CD1c-positive myeloid dendritic cell (primary cell): ENCODE measurements around the gene TMSB10.

Experiments used
- DNase-seq: peaks from one replicate; pipeline ENCODE4 v3.0.0-alpha.2; 2016; ENCODE audit errors: extremely low spot score

Gene TMSB10

DNA sequence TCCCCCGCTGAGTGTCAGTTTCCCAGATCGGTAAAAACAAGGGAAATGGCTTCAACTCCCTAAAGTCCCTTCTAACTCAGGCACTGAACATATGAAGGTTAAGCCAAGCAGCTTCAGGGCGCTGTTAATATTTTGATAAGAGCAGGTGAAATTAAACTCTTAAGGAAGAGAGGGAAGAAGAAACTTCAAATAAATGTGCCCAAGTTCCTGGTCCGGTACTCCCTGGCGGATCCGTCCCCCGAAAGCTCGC, 25.1 kb upstream of the TMSB10 start:
- DNase-seq = no peak

DNA sequence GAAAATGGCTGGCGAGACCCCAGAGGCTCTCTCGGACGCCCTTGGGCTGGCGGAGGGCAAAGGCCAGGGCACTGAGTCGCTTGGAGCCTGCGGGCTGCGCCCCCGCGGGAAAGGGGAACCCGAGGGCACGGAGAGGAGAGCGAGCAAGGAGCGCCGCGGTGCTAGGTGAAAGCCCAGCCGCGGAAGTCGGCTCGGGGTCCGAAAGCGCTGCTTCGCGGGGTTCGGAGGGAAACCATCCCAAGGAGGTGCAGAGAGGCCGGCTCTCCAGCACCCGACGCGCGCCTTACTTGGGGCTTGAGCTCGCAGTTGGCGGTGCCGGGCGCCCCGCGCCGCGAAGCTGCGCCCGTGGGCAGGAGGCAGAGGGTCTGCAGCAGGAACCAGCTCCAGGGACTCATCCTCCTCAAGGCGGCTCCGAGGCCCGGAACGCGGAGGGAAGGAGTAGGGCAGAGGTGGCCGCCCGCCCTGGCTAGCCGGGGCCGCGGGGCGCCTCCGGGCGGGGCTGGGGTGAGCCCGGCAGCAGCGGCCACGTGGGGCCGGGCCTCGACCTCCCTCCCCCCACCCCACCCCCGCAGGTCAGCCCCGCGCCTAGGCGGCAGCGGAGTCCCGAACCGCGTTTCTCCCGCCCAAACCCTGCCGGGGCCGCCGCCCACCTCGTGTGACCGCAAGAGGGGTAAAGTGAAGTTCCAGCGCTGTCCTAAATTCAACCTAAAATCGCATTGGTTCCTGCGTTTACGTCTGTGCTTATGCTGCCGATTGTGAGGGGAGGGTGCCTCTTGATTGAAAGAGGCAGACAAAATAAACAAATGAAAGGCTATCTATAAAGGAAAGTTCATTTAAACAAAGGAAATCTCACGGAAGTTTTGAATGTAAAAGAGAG, 24.6 kb upstream of the TMSB10 start, which contains the start of gene TRABD2A:
Gene TRABD2A (minus strand): TSS at position 440 of the 877 bp plus-strand sequence. CDS start 45 bp downstream, at position 395.
- DNase-seq = peak; percentile 73

DNA sequence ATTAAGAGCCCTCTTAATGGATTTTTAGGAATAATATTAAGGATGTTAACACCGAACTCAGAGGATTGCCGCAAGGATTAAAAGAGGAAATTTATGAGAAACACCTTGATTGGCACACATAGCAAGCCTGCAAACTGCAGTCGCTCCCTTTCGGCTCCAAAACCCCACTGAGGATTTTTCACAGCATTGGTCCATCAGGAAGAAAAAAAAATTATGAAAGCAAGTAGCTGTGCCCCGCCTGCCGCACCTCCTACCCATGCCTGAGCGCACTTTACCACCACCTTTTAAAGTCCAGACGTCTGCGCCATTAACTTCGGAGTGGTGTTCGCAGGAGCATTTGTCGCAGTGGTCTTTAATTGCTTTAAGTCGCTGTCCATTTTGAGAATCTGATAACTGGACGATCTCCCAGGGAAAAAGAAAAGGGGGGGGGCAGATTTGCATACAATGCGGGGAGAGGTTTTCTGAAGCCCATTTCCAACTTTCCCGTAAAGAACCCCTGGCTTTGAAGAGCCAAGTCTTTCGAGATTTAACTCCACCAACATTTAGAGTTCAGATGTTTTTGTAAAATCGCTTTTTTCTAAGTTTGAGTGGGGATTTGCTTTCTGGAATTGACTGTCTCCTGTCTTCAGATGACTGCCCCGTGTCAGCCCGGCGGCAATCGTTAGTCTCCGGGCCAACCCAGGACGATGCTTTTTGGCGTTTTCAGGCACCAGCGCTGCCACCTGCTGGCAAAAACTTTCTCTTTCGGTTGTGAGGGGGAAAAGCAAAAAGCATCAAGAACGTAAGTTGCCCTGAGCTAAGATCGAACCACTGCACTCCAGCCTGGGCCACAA, 23.7 kb upstream of the TMSB10 start:
- peak; percentile 87 for DNase-seq

DNA sequence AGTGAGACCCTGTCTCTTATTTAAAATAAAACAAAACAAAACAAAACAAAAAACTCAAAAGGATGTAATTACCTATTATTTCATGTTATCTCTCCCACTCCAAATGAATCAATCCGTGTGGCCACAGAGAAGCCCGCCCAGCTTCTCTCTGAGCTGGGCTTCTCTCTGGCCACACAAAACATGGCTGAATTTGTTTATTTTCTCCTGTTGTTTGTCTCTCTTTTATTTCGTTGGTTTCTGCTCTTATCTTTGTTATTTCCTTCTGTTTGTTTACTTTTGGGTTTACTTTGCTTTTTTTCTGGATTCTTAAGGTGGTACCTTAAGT, 23.1 kb upstream of the TMSB10 start:
- no peak for DNase-seq

DNA sequence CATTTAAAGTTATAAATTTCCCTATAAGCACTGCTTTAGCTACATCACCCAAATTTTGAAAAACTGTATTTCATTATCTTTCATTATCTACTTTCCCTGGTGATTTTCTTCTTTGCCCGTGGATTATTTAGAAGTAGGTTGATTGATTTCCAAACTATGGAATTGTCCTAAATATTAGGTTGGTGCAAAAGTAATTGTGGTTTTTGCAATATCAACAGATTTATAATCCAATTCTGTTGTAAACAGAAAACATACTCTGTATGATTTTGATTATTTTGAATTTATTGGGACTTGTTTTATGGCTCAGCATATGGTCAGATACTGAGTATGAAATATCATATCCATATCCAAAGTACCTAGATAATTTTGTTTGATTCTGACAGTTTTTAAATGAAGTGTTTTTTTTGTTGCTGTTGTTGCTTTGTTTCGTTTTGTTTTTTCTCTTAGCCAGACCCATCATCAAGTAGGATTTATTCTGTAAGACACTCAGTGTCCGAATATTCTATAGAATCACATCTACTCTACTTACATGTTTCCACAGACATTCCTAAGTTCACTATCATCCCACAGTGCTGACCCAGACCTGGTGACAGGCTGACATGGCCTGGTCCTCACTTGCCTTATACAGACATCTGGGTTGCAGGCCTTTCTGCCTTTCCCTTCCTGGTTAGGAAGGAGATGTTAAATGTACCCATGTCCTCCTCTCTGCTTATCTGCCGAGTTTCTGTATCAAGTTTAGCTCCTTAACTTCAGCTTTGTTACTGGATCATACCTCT, 22.5 kb upstream of the TMSB10 start:
- no peak for DNase-seq

DNA sequence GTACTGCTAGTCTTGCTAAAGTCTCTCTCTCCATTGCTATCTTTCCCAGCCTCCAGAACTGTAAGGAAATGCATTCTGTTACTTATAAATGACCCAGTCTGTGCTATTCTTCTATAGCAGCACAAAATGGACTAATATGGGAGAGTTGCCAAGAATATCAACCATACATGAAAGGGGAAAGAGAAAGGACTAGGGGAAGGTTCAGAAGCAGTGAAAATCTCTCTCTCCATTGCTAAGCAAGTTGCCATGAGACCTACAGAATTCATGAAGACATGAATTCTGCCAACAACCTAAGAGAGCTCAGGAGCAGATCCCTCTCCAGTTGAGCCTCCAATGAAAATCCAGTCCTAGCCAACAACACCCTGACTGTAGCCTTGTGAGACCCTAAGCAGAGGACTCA, 21.0 kb upstream of the TMSB10 start:
- DNase-seq = no peak

DNA sequence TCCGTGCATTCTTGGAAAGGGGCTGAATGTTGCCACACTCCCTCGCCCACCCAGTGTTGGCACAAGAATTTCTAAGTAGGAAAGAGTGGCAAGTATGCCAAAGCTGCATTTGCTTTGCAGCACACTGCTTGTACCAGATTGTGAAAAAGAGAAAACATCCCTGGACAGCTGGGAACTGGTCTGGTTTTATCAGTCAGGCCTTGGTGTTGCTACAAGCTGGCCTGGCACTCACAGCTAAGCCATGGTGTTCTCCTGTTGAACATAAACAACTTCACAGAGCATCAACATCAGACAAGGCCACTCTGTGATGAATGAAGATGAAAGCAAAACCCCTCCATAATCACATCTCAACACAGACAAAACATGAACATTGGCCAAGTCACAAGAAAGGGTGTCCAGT, 20.3 kb upstream of the TMSB10 start:
- no peak for DNase-seq

DNA sequence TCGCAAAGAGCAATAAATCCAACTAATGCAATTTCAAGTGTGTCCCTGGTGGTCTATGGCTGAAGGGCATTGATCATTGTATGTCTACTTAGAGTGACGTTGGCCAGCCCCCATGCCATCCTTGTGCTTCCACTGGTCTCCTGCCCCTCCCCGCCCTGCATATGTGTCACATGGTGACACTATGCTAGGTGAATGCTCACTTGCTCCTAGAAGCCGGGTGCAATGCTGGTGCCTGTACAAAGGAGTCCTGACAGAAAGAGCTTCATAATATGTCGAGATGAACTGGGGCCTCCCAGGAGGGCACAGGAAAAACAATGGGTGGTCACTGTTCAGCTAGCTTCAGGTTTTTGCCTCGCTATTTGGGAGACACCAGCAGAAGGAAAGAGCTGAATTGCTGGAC, 18.7 kb upstream of the TMSB10 start:
- DNase-seq = no peak

DNA sequence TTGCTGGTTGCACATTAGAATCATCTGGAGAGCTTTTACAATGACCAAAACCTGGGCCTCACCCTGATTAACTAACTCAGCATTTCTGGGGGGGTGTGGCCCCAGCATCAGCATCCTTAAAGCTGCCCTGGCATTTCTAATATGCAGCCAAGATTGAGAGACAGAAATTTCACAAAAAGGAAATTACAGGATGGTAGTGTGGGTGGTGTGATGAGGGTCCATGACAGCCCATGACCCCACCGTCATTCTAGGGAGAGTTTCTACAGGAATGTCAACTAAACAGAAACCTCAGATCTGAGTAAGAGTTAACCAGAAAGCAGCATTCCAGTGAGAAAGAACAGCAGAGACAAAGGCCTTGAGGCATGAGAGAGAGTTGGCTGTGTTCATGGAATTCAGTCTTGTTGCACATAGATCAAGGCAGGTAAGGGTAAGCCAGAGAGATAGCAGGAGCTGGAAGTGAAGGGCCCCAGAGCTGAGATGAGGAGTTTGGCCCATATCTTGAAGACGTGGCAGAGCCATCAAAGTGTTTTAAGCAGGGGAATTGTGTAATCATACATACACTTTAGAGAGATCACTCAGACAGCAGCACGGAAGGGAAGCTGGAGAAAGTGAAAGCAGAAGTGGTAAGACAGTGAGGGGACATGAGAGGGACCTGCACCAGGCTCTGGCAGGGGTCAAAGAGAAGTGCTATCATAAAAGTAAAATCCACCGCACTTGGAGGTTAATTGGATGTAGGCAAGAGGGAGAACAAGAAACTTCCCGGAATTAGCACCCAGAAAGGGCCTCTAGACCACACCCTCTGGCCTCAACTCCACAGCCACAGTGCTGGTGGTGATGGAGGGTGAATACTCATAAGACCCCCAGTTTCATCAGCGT, 16.8 kb upstream of the TMSB10 start:
- peak; percentile 84 for DNase-seq

DNA sequence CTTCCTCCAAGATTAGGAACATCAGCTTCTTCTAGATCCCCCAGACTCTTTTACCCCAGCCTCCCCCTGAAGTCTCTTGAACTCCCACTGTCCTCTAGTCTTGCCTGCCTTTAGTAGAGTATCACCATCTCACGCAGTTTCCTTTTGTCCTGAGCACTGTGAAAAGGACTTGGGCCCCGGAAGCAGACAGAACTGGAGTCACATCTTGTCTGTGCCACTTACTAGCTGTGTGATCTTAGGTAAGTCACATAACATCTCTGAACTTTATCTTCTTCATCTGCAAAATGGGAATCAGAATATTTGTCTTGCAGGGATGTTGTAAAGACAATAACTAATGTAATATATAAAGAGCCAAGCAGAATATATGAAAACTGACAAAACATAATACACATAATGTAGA, 16.1 kb upstream of the TMSB10 start:
- no peak for DNase-seq

DNA sequence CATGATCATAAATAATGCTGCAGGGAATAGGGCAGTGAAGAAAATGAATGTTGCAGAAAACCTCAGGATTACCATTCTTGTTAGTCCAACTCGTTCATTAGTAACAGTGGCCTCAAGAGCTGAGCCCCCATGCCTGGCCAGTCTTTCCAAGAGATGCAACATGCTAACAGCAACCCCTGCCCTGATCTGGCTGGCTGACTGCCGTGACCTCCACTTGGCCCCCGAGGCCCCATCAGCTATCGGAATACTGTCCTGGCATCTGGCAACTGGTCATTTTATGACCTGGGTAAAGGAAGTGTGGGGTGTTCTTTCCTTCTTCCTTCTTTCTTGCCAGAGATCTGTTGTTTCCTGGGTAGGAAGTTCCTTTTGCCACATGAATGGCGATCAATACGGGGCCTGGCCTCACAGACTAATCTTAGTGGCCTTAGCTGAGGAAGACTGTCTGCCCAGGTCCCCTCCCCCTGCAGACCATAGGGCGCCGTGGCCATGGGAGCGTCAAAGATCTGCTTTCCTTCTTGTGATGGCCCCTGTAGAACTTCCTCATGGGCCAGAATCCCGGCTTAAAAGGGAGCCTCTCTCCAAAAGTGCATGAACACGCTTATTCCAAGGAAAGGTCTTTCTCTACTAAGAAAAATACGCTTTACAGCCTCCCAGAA, 14.0 kb upstream of the TMSB10 start:
- no peak for DNase-seq

DNA sequence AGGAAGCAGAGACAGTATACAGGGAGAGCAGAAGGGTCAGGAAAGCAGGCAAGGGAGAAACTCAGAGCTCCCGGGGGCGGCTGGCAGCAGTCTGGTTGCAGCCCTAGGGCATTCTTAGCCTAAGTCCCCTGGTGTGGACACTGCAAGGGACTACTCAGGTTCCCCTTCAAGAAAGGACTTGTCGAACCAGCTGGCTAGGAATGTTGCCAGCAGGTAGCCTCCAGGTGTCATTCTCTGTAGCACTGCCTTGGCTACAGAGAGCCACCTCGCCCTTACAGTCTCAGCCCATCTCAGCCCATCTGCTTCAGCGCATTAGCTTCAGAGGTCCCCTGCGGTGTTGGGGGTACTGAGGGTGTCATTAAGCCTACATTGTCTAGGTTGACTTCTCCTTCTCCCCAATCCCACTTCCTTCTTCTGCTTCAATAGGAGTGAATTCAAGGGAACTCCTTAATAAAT, 11.3 kb upstream of the TMSB10 start:
- peak; percentile 42 for DNase-seq

DNA sequence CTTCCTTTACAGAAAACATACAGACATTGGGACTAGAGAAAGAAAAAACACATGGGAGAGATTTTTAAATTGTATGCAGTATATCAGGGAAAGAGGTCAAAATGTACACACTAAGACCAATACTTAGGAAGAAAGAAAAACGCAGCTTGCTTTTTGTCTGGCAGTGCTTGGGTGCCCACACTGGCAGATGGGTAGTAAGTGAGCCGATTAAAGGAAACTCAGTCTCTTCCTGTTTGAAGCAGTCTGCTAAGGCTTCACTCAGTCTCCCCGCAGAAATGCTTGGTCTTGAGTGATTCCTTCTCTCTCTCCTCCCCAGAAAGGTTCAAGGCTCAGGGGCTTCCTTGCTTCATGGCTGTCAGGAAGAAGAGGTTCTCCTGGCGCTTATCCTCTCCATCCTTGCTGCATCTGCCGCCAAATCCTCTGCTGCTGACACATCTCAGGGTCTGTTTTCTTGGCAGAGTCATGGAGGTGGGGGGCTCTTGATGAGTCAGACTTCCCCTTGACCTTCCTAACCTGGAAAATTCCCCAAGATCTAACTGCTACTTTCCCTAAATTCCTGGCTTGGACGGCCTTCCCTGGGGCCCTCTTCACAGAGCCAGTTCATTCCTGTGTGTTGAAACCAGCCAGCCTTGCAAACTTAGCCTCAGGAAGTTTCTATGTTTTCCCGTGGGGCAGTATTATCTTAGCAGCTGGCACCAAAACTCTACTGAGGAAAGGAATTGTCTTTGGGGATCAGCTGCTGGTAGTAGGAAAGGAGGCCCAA, 10.5 kb upstream of the TMSB10 start:
- DNase-seq = peak; percentile 39

DNA sequence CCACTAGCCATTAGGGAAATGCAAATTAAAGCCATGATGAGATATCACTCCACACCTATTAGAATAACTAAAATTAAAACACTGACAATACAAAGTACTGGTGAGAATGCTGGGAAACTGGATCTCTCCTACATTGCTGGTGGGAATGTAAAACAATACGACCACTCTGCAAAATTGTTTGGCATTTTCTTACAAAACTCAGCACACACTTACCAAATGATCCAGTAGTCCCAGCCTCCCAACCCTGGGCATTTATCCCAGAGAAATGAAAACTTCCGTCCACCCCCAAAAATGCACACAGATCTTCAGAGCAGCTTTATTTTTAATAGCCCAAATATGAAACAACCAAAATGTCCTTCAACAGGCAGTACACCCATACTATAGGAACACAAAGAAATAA, 8.9 kb upstream of the TMSB10 start:
- no peak for DNase-seq

DNA sequence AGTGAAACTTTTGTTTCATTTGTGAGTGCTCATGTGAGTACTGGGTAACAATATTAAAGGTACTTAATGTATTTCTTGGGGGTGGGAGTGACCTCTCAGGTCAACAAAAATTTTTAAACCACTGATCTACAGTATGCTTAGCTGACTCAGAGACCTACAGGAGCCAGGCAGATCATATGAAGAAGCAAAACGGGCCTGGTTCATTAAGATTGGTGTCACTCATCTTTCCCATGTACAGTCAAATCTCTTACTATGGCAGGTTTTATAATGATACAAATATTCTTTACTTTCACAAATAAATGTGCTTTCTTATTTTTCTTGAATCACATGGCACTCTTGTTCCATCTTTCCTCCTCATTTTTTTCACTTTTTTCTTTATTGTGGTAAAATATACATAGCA, 7.7 kb upstream of the TMSB10 start:
- no peak for DNase-seq

DNA sequence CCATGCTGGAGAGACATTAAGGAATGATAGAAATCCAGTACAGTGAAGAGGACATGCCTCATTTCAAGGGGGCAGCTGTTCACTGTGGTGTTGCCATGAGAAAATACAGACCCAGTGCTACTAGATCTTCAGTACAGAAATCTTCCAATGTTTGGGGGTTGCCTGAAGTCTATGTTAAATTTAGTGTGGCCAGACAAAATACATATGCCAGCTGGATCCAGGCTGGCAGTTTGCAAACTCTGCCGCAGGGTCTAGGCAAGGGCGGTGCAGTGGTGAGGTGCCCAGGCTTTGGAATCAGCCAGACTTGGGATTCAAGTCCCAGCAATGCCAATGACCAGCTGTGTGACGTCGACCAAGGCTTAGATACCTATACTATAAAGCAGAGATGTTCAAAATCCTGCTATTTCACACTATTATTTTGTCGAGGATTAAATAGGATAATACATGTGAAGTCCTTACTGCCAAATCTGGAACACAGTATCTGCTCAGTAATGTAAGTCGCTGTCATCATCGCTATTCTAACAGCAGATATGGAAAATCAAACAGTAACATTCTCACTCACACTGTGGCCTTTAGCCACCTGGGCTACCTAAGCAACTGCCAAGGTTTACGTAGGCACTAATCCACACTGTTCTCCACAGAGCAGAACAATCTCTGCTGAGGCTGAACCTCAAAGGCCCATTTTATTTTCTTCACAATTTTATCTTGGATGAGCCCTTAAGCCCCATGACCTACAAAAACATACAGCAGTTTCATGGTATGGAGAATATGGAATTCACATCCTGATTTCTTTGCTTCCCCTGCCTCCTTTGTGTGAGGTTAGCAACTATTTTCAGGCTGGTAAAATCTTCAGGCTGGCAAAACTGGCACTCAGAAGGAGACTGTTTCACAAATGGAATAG, 5.9 kb upstream of the TMSB10 start:
- no peak for DNase-seq

DNA sequence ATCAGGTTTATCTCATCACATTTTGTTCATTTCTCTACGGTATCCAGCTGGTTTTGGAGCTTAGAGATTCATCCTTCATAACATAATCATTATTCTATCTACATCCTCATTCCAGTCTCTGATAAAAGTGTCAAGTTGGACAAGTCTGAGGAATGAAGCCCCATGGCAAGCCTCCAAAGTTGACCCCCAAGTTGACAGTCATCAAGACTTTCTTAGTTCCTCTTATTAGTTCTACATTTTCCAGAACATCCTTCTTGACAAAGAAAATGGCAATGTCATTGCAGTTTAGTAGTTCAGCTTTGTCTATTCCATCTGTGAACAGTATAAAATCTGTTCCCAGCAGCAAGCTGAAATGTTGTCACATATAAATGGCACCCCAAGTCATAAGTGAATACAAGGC, 4.5 kb upstream of the TMSB10 start:
- DNase-seq = peak; percentile 59

DNA sequence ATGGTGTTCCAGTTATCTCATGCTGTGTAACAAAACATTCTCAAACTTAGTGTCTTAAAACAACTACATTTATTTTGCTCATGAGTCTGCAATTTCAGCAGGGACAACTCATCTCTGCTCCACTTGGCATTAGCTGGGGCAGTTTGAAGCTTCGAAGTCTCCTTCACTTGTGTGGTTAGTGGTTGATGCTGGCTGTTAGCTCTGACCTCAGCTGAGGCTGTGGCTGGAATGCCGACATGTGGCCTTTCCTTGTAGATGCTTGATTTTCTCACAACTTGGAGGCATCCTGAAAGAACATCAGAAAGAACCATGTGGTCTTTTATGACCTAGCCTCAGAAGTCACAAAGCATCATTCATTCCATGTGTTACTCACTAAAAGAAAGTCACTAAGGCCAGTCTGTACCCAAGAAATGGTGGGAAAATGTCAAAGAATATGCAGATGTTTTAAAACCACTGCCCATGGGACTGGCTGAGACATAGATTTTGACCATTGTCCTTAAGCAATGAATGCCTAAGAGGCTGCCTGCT, 3.8 kb upstream of the TMSB10 start:
- no peak for DNase-seq

DNA sequence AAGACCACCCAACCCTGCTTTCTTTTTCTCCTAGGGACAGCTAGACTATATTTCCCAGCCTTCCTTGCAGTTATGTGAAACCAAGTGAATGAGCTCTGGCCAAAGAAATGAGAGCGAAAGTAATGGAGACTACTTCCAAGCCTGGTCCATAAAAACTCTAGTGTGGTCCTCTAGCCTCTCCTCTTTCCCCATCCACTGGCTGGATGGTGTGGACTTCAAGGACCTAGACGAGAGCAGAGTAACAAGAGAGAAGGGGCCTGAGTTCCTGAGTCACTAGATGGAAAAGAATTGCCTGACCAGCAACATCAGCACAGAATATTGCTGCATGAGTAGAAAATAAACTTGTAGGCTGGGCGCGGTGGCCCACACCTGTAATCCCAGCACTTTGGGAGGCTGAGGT, 2.9 kb upstream of the TMSB10 start:
- no peak for DNase-seq
